Adrenal gland (tissue), 12 donors: ENCODE data around the gene SUN5. TPM values are rescaled to one million over a fixed set of nuclear protein-coding genes. Genes with fewer than 3 reads are reported as not detected.

Experiments
- DNase-seq, 7 donors: peaks; one replicate each; pipeline ENCODE4 v3.0.0-alpha.2; 2019 to 2020
- H3K27ac ChIP-seq, 5 donors: fragments of 200-600 bp; sonication (generic) in 4 of 5; 1 replicate in 3 of 5; 2 replicates in 2 of 5; pipeline versions ENCODE4 v1.5.1 to v1.8.0; 2016 to 2020; ENCODE audit warnings: mild to moderate bottlenecking in 1 of 5
- H3K27me3 ChIP-seq: fragments of 200-600 bp; 2 replicates; pipeline ENCODE4 v1.8.0; 2021
- H3K36me3 ChIP-seq, 2 donors: fragments of 200-600 bp; replicated peaks in 1 of 2; 1 replicate in 1 of 2; 2 replicates in 1 of 2; pipeline versions ENCODE4 v1.5.1 to v1.8.0; 2018 to 2022
- H3K4me1 ChIP-seq, 2 donors: fragments of 200-600 bp; replicated peaks in 1 of 2; 1 replicate in 1 of 2; 2 replicates in 1 of 2; pipeline versions ENCODE4 v1.5.1 to v1.8.0; 2018 to 2021
- H3K4me3 ChIP-seq, 4 donors: fragments of 200-600 bp; sonication (generic) in 3 of 4; one replicate each; pipeline ENCODE4 v1.5.1; 2016 to 2018
- H3K9me3 ChIP-seq, 3 donors: fragments of 200-600 bp; sonication (generic) in 1 of 3; replicated peaks in 1 of 3; 1 replicate in 2 of 3; 2 replicates in 1 of 3; pipeline versions ENCODE4 v1.5.1 to v1.8.0; 2016 to 2021
- CTCF ChIP-seq, 6 experiments: fragments of 450-650 bp in 4 of 6; fragments of 200-600 bp in 2 of 6; sonication (generic) in 1 of 6; IDR thresholded peaks; 1 replicate in 5 of 6; 2 replicates in 1 of 6; pipeline versions ENCODE4 v1.5.1 to v1.8.0; 2016 to 2021; ENCODE audit warnings: antibody characterized with exemption in 6 of 6, mild to moderate bottlenecking in 2 of 6, moderate library complexity in 1 of 6
- POLR2A ChIP-seq, 2 donors: fragments of 450-650 bp; IDR thresholded peaks; one replicate each; pipeline ENCODE4 v1.6.1; 2017; ENCODE audit warnings: antibody characterized with exemption in 2 of 2, mild to moderate bottlenecking in 2 of 2, moderate library complexity in 1 of 2
- WGBS, 4 donors: extraction: QIAGEN DNeasy Blood & Tissue Kit in 2 of 4; methylation state at CpG; one replicate each; pipeline versions ENCODE4 v1.1.5 to v1.1.7; 2013 to 2017; 5-methylcytosine and 5-hydroxymethylcytosine counted together
- intact Hi-C, 2 donors: fragments of 100-400 bp; cut with DNase I; formaldehyde crosslinking; loops; one replicate each; pipeline versions ENCODE4 v1.14.1 to v1.15.0; 2022 to 2023
- polyA plus RNA-seq, 3 donors: library from polyadenylated mRNA; stranded (reverse); fragments of 200-250 nt in 2 of 3; fragments of 350-450 nt in 1 of 3; fragmentation: Illumina TruSeq in 1 of 3; extraction: RNeasy Lipid Tissue Mini Kit (QIAGEN cat#74804) in 1 of 3; gene quantifications; one replicate each; pipeline ENCODE4 v1.2.3, GENCODE V29; 2013 to 2014
- total RNA-seq, 9 donors: library from RNA; depleted of rRNA in 4 of 9; stranded (reverse); fragments of >200 nt in 4 of 9; fragments of 120-200 nt in 1 of 9; fragmentation: NEBNext Ultra II Directional in 1 of 9; extraction: Animal tissue kit (Norgen Biotek cat#: 25700) in 1 of 9; gene quantifications; one replicate each; pipeline versions ENCODE4 v1.1.0 to v1.2.4, GENCODE V29; 2013 to 2023
- donor health status: healthy with polysubstance abuse.
- donor health status: Bipolar disorder and iron deficiency.
- donor health status: DM: yes; HTN: yes; CAD: no.
- donor health status: DM: no; HTN: no; CAD: no.
- donor health status: DM: no; HTN: no; CAD: no.
- donor health status: DM: yes; HTN: yes; CAD: no.

Gene SUN5
- total and polyA plus RNA-seq, 12 donors, result not detected

GRCh38 chr20:32989507-32990283 lies 14.5 kb downstream of the SUN5 start:
- 81 to 86% (median 83%) methylated on average over 13 to 14 of the region's 14 CpGs for WGBS, 4 donors
- DNase-seq, result no peak
- intact Hi-C loops, result no loop called here
- Histone ChIP-seq H3K27me3 (no peaks in the 10 kb centered on the region), H3K36me3 (no peaks in the 10 kb centered on the region), H3K9me3 (no peaks in the 10 kb centered on the region), H3K4me3 (no peak overlapping the region), H3K27ac (no peak overlapping the region), H3K4me1 (no peaks in the 10 kb centered on the region)
- TF ChIP-seq CTCF (IDR thresholded peaks at IDR 0.05), result no peak

- intact Hi-C loops, result no loop called here
- H3K4me3 ChIP-seq, result no peak overlapping the region
- H3K36me3 ChIP-seq, result no peaks in the 10 kb centered on the region
- no peaks in the 10 kb centered on the region for H3K9me3 ChIP-seq
- TF ChIP-seq POLR2A (IDR thresholded peaks at IDR 0.05) (no peak), CTCF (IDR thresholded peaks at IDR 0.05) (no peak)
- H3K4me1 ChIP-seq, result no peaks in the 10 kb centered on the region
- WGBS, 4 donors, result 73 to 84% (median 81%) methylated on average over 8 to 16 of the region's 16 CpGs
- no peak overlapping the region for H3K27ac ChIP-seq
- no peak for DNase-seq
- H3K27me3 ChIP-seq, result no peaks in the 10 kb centered on the region
Observed at GRCh38 chr20:32988008-32988407, 16.2 kb downstream of the SUN5 start.

DNA sequence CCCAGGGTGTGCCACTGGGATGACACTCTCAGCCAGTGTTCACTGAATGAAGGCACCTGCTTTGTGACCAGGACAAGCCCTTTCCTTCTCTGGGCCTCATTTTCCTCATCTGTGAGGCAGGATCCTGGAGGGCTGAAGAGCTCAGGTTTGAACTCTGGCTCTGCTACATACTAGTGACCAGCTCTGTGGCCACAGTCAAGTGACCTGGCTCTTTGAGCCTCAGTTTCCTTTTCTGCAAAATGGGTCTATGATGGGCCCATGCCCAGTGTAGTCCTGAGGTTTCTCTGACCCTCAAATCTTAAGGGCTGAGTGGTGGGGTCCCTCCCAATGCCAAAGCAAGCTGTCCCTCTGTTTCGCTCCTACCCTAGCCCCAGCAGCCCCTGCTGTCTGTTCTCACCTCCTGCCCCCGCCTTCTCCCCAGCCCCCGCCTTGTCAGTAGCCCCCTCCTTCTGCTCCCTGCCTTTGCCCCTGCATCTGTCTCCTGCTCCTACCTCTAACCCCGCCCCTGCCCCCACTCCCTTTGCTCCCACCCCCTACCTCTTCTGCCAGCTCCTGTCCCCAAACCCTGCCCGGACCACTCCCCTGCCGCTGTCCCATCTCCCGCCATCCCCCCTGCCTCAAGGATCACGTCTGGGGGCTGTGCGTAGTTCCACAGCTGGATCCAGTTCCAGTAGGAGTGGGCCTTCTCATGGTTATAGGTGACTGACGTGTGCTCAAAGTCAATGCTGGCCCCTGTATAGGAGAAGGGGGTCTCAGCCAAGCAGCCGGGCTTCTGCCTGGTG lies 17.0 kb downstream of the SUN5 start:
- Histone ChIP-seq H3K27ac (no peak overlapping the region), H3K9me3 (no peaks in the 10 kb centered on the region), H3K27me3 (no peaks in the 10 kb centered on the region), H3K4me1 (no peaks in the 10 kb centered on the region), H3K4me3 (no peak overlapping the region), H3K36me3 (no peaks in the 10 kb centered on the region)
- intact Hi-C loops, result no loop called here
- TF ChIP-seq POLR2A (IDR thresholded peaks at IDR 0.05) (no peak), CTCF (IDR thresholded peaks at IDR 0.05) (no peak)
- DNase-seq, result no peak
- 71 to 85% (median 83%) methylated on average over 10 to 11 of the region's 11 CpGs for WGBS, 4 donors

DNA sequence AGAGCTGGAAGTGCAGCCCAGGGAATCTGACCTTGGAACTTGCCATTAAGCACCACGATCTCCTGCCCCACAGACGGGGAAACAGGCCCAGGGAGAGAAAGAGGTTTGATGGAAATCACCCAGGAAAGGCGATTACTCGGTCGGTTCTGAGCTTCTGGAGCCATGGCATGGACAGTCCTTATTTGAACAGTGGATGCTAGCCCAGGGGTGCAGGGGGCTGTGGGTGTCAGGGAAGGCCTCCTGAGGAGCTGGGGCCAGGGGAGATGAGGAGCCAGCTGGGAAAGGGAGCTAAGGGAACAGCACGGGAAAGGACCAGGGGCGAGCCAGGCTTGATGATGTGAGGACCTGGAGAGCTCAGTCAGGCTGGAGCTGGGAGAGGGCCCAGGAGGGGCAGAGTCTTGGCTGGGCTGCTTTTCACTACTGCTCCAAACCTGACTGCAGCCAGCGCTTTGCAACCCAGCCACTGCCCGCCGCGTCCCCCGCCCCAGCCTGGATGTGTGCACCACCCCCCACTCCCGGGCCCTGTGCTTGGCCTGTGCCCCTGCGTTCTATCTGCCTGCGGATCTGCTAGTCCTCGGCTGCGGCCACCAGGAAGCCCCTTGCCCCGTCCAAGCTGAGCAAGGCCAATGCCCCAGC lies 17.8 kb downstream of the SUN5 start:
- no peaks in the 10 kb centered on the region for H3K9me3 ChIP-seq
- H3K36me3 ChIP-seq, result no peaks in the 10 kb centered on the region
- TF ChIP-seq CTCF (IDR thresholded peaks at IDR 0.05) (no peak), POLR2A (IDR thresholded peaks at IDR 0.05) (no peak)
- no peaks in the 10 kb centered on the region for H3K4me1 ChIP-seq
- intact Hi-C loops, result no loop called here
- H3K4me3 ChIP-seq, result no peak overlapping the region
- no peak for DNase-seq
- 70 to 79% (median 75%) methylated on average over 11 to 18 of the region's 18 CpGs for WGBS, 4 donors
- no peaks in the 10 kb centered on the region for H3K27me3 ChIP-seq
- H3K27ac ChIP-seq, result no peak overlapping the region
